ENCODE results near the gene POLR2C. TPM values are rescaled to one million over a fixed set of nuclear protein-coding genes. Genes with fewer than 3 reads are reported as not detected.
"Not testable (repeated sequence)": the region's sequence is repeated elsewhere in the genome, so short reads cannot be mapped to it uniquely, and the experiment has no call there.

The POLR2C gene
- total RNA-seq, 2 donors from 2014 or later, result 110 to 130 TPM

- no peak for TF ChIP-seq CTCF (IDR thresholded peaks at IDR 0.05)
- H3K9me3 ChIP-seq, result no peaks in the 10 kb centered on the region
- DNase-seq (ENCODE audit: low spot score) (no peak), ATAC-seq (ENCODE audit: insufficient number of reproducible peaks, low FRiP score, low read depth) (no peak)
- H3K4me3 ChIP-seq, result peak overlapping the region; percentile 90
- peaks cover 8 to 36% of the 10 kb centered on the region in 2 donors for H3K4me1 ChIP-seq (ENCODE audit: control insufficient read depth in 1 of 2, low read depth in 2 of 2)
- no peaks in the 10 kb centered on the region for H3K36me3 ChIP-seq
- peak overlapping the region; percentile 86 to 89 for H3K27ac ChIP-seq
- H3K27me3 ChIP-seq (replicated peaks; ENCODE audit: insufficient read depth), result no peaks in the 10 kb centered on the region
These were observed 24.7 kb downstream of the POLR2C start for GRCh38 chr16:57486858-57487834.

- no peak overlapping the region for H3K4me3 ChIP-seq
- peaks cover 8 to 30% of the 10 kb centered on the region in 2 donors for H3K4me1 ChIP-seq (ENCODE audit: control insufficient read depth in 1 of 2, low read depth in 2 of 2)
- DNase-seq (ENCODE audit: low spot score) (no peak), ATAC-seq (ENCODE audit: insufficient number of reproducible peaks, low FRiP score, low read depth) (no peak)
- no peaks in the 10 kb centered on the region for H3K36me3 ChIP-seq
- no peaks in the 10 kb centered on the region for H3K27me3 ChIP-seq (replicated peaks; ENCODE audit: insufficient read depth)
- no peak for TF ChIP-seq CTCF (IDR thresholded peaks at IDR 0.05)
- H3K9me3 ChIP-seq, result no peaks in the 10 kb centered on the region
- no peak overlapping the region for H3K27ac ChIP-seq
These were observed 26.8 kb downstream of the POLR2C start for GRCh38 chr16:57489229-57489628.

GRCh38 chr16:57493767-57494166, 31.3 kb downstream of the POLR2C start:
- ATAC-seq (ENCODE audit: insufficient number of reproducible peaks, low FRiP score, low read depth) (no peak), DNase-seq (ENCODE audit: low spot score) (no peak)
- no peaks in the 10 kb centered on the region for H3K27me3 ChIP-seq (replicated peaks; ENCODE audit: insufficient read depth)
- H3K36me3 ChIP-seq, result no peaks in the 10 kb centered on the region
- H3K4me3 ChIP-seq, result no peak overlapping the region
- no peak for TF ChIP-seq CTCF (IDR thresholded peaks at IDR 0.05)
- no peaks in the 10 kb centered on the region for H3K9me3 ChIP-seq
- H3K27ac ChIP-seq, result no peak overlapping the region
- H3K4me1 ChIP-seq (ENCODE audit: control insufficient read depth in 1 of 2, low read depth in 2 of 2), result no peaks in the 10 kb centered on the region

GRCh38 chr16:57497121-57497520, 34.6 kb downstream of the POLR2C start:
- Histone ChIP-seq H3K27ac (no peak overlapping the region), H3K4me1 (ENCODE audit: control insufficient read depth in 1 of 2, low read depth in 2 of 2) (no peaks in the 10 kb centered on the region), H3K36me3 (no peaks in the 10 kb centered on the region), H3K9me3 (no peaks in the 10 kb centered on the region), H3K4me3 (no peak overlapping the region), H3K27me3 (replicated peaks; ENCODE audit: insufficient read depth) (no peaks in the 10 kb centered on the region)
- DNase-seq (ENCODE audit: low spot score) (no peak), ATAC-seq (ENCODE audit: insufficient number of reproducible peaks, low FRiP score, low read depth) (no peak)
- TF ChIP-seq CTCF (IDR thresholded peaks at IDR 0.05), result no peak

- Histone ChIP-seq H3K36me3 (no peaks in the 10 kb centered on the region), H3K27me3 (replicated peaks; ENCODE audit: insufficient read depth) (no peaks in the 10 kb centered on the region), H3K4me3 (no peak overlapping the region), H3K9me3 (no peaks in the 10 kb centered on the region), H3K27ac (no peak overlapping the region), H3K4me1 (ENCODE audit: control insufficient read depth in 1 of 2, low read depth in 2 of 2) (no peaks in the 10 kb centered on the region)
- no peak for TF ChIP-seq CTCF (IDR thresholded peaks at IDR 0.05)
- no peak for DNase-seq (ENCODE audit: low spot score)
- no peak for ATAC-seq (ENCODE audit: insufficient number of reproducible peaks, low FRiP score, low read depth)
These were observed 35.6 kb downstream of the POLR2C start for GRCh38 chr16:57498031-57498430.

GRCh38 chr16:57499941-57500340, 37.5 kb downstream of the POLR2C start:
- H3K27ac ChIP-seq; H3K4me1 ChIP-seq (ENCODE audit: control insufficient read depth in 1 of 2, low read depth in 2 of 2); H3K36me3 ChIP-seq; H3K27me3 ChIP-seq (replicated peaks; ENCODE audit: insufficient read depth); DNase-seq (ENCODE audit: low spot score); H3K4me3 ChIP-seq; ATAC-seq (ENCODE audit: insufficient number of reproducible peaks, low FRiP score, low read depth); H3K9me3 ChIP-seq: not testable (repeated sequence)
